GM12878 (cell line): ENCODE measurements around the gene NOS1AP. TPM values are rescaled to one million over a fixed set of nuclear protein-coding genes. Genes with fewer than 3 reads are reported as not detected.

Source experiments
- ATAC-seq: fragments of 200-7000 bp; cut with Tn5 transposase; 3 replicates; pipeline ENCODE4 v1.9.1; 2020; ENCODE audit warnings: mild to moderate bottlenecking, moderate library complexity
- BruUV-seq: library from RNA; stranded (reverse); fragments of 400-500 nt; replicated peaks from 2 replicates; lab custom pipeline; 2021; lab: Mats Ljungman, UMichigan
- CTCF ChIA-PET: fragments of 300-600 bp; sonication (Branson Sonifier 250); formaldehyde crosslinking; extraction: SDS; loops from one replicate; lab custom pipeline; 2021; ENCODE audit warnings: inconsistent platforms; lab: Yijun Ruan, JAX
- POLR2A ChIA-PET: fragments of 350-600 bp; formaldehyde crosslinking; extraction: SDS; loops from one replicate; lab custom pipeline; 2021; ENCODE audit warnings: inconsistent platforms; lab: Charles Lee
- RAD21 ChIA-PET: fragments of 300-600 bp; sonication (Branson Sonifier 250); formaldehyde crosslinking; loops from one replicate; lab custom pipeline; 2023; ENCODE audit warnings: antibody characterized with exemption; ENCODE audit not compliant: unreplicated experiment; lab: Charles Lee
- SMC1A ChIA-PET: fragments of 300-600 bp; sonication (Branson Sonifier 250); formaldehyde crosslinking; loops from one replicate; lab custom pipeline; 2023; ENCODE audit not compliant: unreplicated experiment, uncharacterized antibody; lab: Charles Lee
- DNase-seq: peaks from one replicate; pipeline ENCODE4 v3.0.0-alpha.2; 2011; ENCODE audit warnings: low read depth, low spot score
- FAIRE-seq: peaks from 3 replicates; lab custom pipeline; 2011; peaks lifted over from hg19 to GRCh38; lab: Jason Lieb, UNC
- H2AFZ ChIP-seq: 2 replicates; pipeline ENCODE4 v1.6.0; 2011; ENCODE audit warnings: low read depth, low read length, control low read depth; ENCODE audit not compliant: control insufficient read depth
- H3K27ac ChIP-seq: 2 replicates; pipeline ENCODE4 v1.5.1; 2011; ENCODE audit warnings: control low read depth; ENCODE audit not compliant: control insufficient read depth, insufficient read depth
- H3K27me3 ChIP-seq, 2 experiments: replicated peaks in 1 of 2; 2 replicates each; pipeline versions ENCODE4 v1.6.0 to v1.6.1; 2011; ENCODE audit warnings: low read length in 1 of 2; ENCODE audit not compliant: control insufficient read depth in 2 of 2, insufficient read depth in 2 of 2
- H3K36me3 ChIP-seq, 2 experiments: 2 replicates each; pipeline ENCODE4 v1.5.1; 2011; ENCODE audit warnings: low read length in 1 of 2; ENCODE audit not compliant: control insufficient read depth in 2 of 2, insufficient read depth in 2 of 2
- H3K4me1 ChIP-seq: 2 replicates; pipeline ENCODE4 v1.6.1; 2011; ENCODE audit warnings: mild to moderate bottlenecking, low read length, moderate library complexity, mixed read lengths; ENCODE audit not compliant: control insufficient read depth, insufficient read depth
- H3K4me2 ChIP-seq: 2 replicates; pipeline ENCODE4 v1.6.0; 2011; ENCODE audit warnings: control low read depth; ENCODE audit not compliant: control insufficient read depth, insufficient read depth
- H3K4me3 ChIP-seq: fragments of 200-600 bp; sonication (generic); 2 replicates; pipeline ENCODE4 v1.5.1; 2016
- H3K79me2 ChIP-seq: 2 replicates; pipeline ENCODE4 v1.6.0; 2011; ENCODE audit warnings: low read length; ENCODE audit not compliant: control insufficient read depth, insufficient read depth
- H3K9ac ChIP-seq: 2 replicates; pipeline ENCODE4 v1.8.0; 2011; ENCODE audit warnings: low read length, control low read depth, mixed read lengths; ENCODE audit not compliant: control insufficient read depth, insufficient read depth
- H3K9me3 ChIP-seq: replicated peaks from 3 replicates; pipeline ENCODE4 v1.5.1; 2011; ENCODE audit warnings: mild to moderate bottlenecking, low read length; ENCODE audit not compliant: control insufficient read depth, insufficient read depth
- H4K20me1 ChIP-seq: 2 replicates; pipeline ENCODE4 v1.6.0; 2011; ENCODE audit not compliant: control insufficient read depth, insufficient read depth
- E4F1 ChIP-seq: fragments of 450-650 bp; IDR thresholded peaks from 2 replicates; pipeline ENCODE4 v1.6.1; 2018; ENCODE audit warnings: borderline replicate concordance, mild to moderate bottlenecking; ENCODE audit not compliant: partially characterized antibody
- PAX8 ChIP-seq: fragments of 450-650 bp; IDR thresholded peaks from 2 replicates; pipeline ENCODE4 v1.6.1; 2017; ENCODE audit warnings: mild to moderate bottlenecking, moderate library complexity
- REST ChIP-seq: IDR thresholded peaks from 2 replicates; pipeline ENCODE4 v1.6.1; 2012; ENCODE audit warnings: mild to moderate bottlenecking, low read depth, low read length
- YY1 ChIP-seq: IDR thresholded peaks from 2 replicates; pipeline ENCODE4 v1.6.1; 2011; ENCODE audit warnings: low read depth, mild to moderate bottlenecking, low read length
- ZNF207 ChIP-seq: fragments of 450-650 bp; IDR thresholded peaks from 2 replicates; pipeline ENCODE4 v1.6.1; 2014; ENCODE audit warnings: antibody characterized with exemption, mild to moderate bottlenecking, borderline replicate concordance
- WGBS: methylation state at CpG from one replicate; pipeline ENCODE4 v1.1.6; 2016; ENCODE audit warnings: low lambda C conversion rate; ENCODE audit not compliant: insufficient replicate concordance, insufficient coverage; ENCODE audit errors: missing lambda C conversion rate; 5-methylcytosine and 5-hydroxymethylcytosine counted together
- in situ Hi-C: fragments of 300-500 bp; cut with MboI; formaldehyde crosslinking; loops from 9 replicates; pipeline ENCODE4 v1.14.3; 2018; ENCODE audit warnings: mixed read lengths
- intact Hi-C: fragments of 100-400 bp; cut with micrococcal nuclease; formaldehyde crosslinking; loops from one replicate; pipeline ENCODE4 v1.14.2; 2022; ENCODE audit not compliant: unreplicated experiment
- polyA plus RNA-seq, 11 experiments: library from polyadenylated mRNA; depleted of rRNA in 4 of 11; unstranded in 6 of 11; stranded (reverse) in 5 of 11; fragments of >200 nt; fragmentation: Nextera tagmentation in 4 of 11; fragmentation: Illumina TruSeq in 1 of 11; extraction: Ambion mirVana in 4 of 11; extraction: Trizol in 1 of 11; gene quantifications; 1 replicate in 1 of 11; 2 replicates in 10 of 11; pipeline versions ENCODE4 v1.2.1 to v1.2.3, GENCODE V29; 2011 to 2016; ENCODE audit warnings: inconsistent platforms in 2 of 11, missing spikeins in 2 of 11, low read depth in 1 of 11
- total RNA-seq, 4 experiments: library from RNA; depleted of rRNA in 3 of 4; stranded (reverse); fragments of >200 nt in 3 of 4; fragmentation: Illumina TruSeq in 1 of 4; extraction: Trizol in 1 of 4; gene quantifications; 2 replicates each; pipeline versions ENCODE4 v1.2.1 to v1.2.3, GENCODE V29; 2013 to 2021
- TF ChIP-seq, protein P1 (sequence below): fragments of 450-650 bp; IDR thresholded peaks from 2 replicates; pipeline ENCODE4 v1.6.1; 2017; ENCODE audit warnings: antibody characterized with exemption, mild to moderate bottlenecking, moderate library complexity
- TF ChIP-seq, protein P2 (sequence below): IDR thresholded peaks from 2 replicates; pipeline ENCODE4 v1.6.1; 2012; ENCODE audit warnings: improper control_type of control experiment, low read depth, low read length; ENCODE audit not compliant: insufficient replicate concordance

Gene NOS1AP
- total and polyA plus RNA-seq, 10 of the 15 experiments (the other 5 are each of a cell fraction or from before 2014, with no cell fraction given) = 0.03 to 0.15 TPM; not detected in 8

DNA sequence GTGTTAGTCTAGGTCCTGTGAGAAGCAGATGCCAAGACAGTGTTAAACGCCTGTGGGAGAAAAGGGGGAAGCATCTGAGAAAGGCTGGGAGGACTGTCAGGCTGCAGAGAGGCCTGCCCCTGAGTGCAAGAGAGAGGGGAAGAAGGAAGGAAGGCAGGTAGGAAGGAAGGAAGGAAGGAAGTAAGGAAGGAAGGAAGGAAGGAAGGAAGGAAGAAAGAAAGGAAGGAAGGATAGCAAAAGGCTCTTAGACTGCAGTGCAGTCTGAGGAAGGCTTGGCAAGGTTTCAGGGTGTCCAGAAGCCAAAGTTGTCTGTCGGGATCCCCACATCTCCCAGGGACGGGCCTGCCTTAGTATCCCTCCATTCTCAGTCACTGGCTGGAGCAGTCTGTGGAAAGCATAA is 224.5 kb downstream of the NOS1AP start:
- H3K4me3 ChIP-seq = no peak overlapping the region
- no peaks in the 10 kb centered on the region for H3K9me3 ChIP-seq
- intact Hi-C loops = no loop called here
- FAIRE-seq (no peak), ATAC-seq (no peak), DNase-seq (no peak)
- H3K27me3 ChIP-seq = no peaks in the 10 kb centered on the region
- H4K20me1 ChIP-seq = no peaks in the 10 kb centered on the region
- H3K27ac ChIP-seq = no peak overlapping the region
- H3K79me2 ChIP-seq = no peaks in the 10 kb centered on the region
- in situ Hi-C loops = no loop called here
- SMC1A ChIA-PET = no interaction called here
- RAD21 ChIA-PET = no interaction called here
- WGBS = 19% methylated on average over 3 of the region's 3 CpGs
- H3K4me2 ChIP-seq = no peak overlapping the region
- H2AFZ ChIP-seq = no peak overlapping the region
- H3K9ac ChIP-seq = no peak overlapping the region
- no peaks in the 10 kb centered on the region for H3K4me1 ChIP-seq
- no peaks in the 10 kb centered on the region for H3K36me3 ChIP-seq
- CTCF ChIA-PET = no interaction called here
- POLR2A ChIA-PET = no interaction called here
- no TSS peak for BruUV-seq
- no peak for TF ChIP-seq ZNF207
- TF ChIP-seq, protein P1, sequence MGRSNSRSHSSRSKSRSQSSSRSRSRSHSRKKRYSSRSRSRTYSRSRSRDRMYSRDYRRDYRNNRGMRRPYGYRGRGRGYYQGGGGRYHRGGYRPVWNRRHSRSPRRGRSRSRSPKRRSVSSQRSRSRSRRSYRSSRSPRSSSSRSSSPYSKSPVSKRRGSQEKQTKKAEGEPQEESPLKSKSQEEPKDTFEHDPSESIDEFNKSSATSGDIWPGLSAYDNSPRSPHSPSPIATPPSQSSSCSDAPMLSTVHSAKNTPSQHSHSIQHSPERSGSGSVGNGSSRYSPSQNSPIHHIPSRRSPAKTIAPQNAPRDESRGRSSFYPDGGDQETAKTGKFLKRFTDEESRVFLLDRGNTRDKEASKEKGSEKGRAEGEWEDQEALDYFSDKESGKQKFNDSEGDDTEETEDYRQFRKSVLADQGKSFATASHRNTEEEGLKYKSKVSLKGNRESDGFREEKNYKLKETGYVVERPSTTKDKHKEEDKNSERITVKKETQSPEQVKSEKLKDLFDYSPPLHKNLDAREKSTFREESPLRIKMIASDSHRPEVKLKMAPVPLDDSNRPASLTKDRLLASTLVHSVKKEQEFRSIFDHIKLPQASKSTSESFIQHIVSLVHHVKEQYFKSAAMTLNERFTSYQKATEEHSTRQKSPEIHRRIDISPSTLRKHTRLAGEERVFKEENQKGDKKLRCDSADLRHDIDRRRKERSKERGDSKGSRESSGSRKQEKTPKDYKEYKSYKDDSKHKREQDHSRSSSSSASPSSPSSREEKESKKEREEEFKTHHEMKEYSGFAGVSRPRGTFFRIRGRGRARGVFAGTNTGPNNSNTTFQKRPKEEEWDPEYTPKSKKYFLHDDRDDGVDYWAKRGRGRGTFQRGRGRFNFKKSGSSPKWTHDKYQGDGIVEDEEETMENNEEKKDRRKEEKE = no peak
- no peak for TF ChIP-seq REST
- TF ChIP-seq PAX8 = no peak
- TF ChIP-seq E4F1 = no peak
- TF ChIP-seq, protein P2, sequence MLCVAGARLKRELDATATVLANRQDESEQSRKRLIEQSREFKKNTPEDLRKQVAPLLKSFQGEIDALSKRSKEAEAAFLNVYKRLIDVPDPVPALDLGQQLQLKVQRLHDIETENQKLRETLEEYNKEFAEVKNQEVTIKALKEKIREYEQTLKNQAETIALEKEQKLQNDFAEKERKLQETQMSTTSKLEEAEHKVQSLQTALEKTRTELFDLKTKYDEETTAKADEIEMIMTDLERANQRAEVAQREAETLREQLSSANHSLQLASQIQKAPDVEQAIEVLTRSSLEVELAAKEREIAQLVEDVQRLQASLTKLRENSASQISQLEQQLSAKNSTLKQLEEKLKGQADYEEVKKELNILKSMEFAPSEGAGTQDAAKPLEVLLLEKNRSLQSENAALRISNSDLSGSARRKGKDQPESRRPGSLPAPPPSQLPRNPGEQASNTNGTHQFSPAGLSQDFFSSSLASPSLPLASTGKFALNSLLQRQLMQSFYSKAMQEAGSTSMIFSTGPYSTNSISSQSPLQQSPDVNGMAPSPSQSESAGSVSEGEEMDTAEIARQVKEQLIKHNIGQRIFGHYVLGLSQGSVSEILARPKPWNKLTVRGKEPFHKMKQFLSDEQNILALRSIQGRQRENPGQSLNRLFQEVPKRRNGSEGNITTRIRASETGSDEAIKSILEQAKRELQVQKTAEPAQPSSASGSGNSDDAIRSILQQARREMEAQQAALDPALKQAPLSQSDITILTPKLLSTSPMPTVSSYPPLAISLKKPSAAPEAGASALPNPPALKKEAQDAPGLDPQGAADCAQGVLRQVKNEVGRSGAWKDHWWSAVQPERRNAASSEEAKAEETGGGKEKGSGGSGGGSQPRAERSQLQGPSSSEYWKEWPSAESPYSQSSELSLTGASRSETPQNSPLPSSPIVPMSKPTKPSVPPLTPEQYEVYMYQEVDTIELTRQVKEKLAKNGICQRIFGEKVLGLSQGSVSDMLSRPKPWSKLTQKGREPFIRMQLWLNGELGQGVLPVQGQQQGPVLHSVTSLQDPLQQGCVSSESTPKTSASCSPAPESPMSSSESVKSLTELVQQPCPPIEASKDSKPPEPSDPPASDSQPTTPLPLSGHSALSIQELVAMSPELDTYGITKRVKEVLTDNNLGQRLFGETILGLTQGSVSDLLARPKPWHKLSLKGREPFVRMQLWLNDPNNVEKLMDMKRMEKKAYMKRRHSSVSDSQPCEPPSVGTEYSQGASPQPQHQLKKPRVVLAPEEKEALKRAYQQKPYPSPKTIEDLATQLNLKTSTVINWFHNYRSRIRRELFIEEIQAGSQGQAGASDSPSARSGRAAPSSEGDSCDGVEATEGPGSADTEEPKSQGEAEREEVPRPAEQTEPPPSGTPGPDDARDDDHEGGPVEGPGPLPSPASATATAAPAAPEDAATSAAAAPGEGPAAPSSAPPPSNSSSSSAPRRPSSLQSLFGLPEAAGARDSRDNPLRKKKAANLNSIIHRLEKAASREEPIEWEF = no peak
- TF ChIP-seq YY1 = no peak
